Right forelimb (tissue), 1 donor: ENCODE data around the gene MGAT4A.
A peak's percentile ranks its signal among the peaks of the same experiment; 100 is the strongest.

Experiments used
- DNase-seq: peaks from one replicate; pipeline ENCODE4 v3.0.0-alpha.2; 2018

Gene MGAT4A

DNA sequence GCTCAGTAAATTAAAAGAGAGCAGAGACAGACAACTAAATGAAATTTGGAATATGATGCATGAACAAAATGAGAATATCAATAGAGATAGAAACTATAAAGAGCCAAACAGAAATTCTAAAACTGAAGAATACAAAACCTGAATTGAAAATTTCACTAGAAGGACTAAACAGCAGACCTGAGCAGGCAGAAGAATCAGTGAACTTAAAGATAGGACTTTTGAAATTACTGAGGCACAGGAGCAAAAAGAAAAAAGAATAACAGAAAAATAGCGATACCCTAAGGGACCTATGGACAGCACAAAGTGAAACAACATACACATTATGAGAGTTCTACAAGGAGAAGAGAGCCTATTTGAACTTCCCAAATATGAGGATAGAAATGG, 80.9 kb downstream of the MGAT4A start:
- DNase-seq = no peak

GRCh38 chr2:98649135-98649991, 81.6 kb downstream of the MGAT4A start:
- DNase-seq = peak; percentile 86

- no peak for DNase-seq
Measured at GRCh38 chr2:98648451-98648850, 82.5 kb downstream of the MGAT4A start.

- no peak for DNase-seq
Measured at GRCh38 chr2:98647636-98648035, 83.3 kb downstream of the MGAT4A start.

DNA sequence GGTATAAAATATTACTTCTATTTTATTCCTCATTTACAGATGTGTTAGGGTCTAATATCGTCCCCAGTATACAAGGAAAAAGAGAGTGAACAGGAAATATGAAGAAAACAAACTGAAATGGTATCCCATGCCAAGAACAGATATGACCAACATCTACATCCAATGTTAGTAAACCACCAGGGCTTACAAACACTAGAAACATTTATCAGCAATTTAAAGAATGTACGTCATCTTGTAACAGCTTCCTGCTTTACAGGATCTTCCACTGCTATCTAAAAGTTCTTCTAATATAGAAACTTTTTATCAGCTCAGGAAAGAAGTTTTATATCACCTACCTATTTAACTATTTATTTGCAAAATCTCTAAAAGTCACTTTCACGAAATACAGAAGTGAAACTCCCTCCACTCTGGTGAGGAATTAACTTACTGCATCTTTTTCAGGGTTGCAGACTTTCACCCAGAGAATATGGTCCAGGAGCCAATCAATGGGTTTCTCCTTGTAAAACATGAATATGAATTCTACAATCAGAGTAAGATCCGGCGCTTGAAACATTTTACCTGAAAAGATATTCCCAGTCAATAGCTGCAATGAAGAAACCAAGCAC, 87.3 kb downstream of the MGAT4A start:
- no peak for DNase-seq

DNA sequence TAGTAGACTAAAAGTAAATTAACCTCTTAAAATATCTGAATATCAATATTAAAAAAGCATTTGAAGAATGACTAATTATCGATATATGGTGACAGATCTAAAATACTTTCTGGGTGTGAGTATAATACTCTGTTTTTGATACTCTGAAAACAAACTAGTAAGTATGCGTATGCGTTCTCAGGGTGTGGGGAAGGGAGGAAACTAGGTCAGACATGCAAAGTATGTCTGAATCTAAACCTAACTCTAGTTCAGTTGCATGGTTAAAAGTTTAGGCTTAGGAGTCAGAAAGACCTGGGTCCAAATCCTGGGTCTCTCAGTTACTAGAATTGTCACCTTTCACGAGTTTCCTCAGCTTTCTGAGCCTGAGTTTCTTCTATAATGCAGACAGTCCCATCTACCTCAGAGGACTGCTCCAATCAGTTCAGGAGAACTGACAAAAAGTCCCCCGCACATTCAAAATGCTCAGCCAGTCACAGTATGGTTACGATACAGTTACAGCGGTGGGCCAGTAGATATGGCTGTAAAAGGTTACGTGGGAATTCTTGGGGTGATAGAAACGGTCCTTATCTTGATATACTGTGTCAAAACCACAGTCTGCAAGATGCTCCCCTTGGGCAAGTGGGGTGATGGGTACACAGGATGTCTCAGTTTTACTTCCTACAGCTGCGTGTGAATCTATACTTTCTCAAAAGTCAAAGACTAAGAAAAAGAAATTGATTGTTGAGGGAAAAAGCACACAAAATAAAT, 93.4 kb downstream of the MGAT4A start:
- DNase-seq = no peak

DNA sequence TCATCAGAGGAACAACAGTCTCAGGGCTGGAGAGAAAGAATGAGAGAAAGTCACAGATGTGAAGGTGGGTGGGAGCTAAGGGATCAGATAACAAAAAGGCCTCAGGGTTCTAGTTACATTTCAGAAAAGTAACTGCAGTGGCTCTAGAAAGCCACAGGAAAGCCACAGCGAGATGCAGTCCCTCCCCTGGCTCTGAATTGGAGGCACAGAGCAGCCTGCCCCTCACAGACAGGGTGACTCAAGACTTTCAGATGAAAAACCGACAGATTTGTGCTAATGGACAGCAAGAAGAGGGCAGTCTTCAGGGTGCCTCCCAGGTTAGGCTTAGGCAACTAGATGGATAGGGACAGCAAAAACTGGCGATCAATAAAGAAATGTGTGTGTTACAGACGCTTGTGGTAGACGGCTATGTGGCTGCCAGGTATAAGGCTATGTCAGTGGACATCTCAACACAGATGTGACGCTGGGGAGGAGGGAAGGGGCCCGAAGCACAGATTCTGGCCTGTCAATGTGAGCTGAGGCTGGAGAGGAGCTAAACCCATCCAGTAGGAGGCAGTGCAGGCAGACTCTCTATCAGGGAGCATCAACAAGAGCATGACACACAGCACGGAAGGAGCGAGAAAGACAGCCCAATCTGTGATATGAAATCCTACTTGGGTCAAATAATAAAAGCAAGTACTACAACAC, 96.4 kb downstream of the MGAT4A start:
- no peak for DNase-seq

DNA sequence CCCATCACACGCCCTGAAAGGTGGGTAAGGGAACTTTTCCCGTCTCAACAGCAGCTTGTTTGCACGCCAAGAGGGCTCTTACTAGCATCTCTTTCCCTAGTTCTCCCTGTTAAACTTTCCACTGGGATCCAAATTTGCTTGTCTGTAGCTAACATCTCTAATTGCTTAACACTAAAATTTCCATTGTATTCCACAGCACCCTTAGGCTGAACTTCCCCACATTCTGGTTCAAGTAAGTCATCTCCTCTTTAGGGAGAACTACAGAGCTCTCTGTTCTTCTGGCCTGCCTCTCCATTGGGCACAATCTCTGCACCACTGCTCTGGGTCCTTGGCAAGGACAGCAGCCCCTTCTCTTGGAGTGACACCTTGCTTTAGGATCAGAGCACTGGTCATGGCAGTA, 98.6 kb downstream of the MGAT4A start:
- no peak for DNase-seq

DNA sequence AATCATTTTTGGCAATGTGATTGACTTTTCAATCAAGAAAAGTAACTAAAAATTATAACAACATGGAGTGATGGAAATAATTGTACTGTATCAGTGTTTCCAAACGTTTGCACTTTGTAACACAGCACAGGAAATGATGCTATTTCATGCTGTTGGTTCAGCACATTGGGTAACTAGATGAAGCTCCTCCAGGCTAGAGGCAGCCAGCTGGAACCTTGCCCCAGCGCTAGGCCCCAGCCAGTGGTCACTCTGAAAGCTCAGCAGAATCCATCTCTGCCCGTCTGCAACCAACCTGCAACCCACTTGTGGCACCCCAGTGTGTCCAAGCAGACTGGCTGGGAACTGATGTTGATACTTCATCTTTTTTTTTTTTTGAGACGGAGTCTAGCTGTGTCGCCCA, 107.3 kb downstream of the MGAT4A start:
- no peak for DNase-seq

DNA sequence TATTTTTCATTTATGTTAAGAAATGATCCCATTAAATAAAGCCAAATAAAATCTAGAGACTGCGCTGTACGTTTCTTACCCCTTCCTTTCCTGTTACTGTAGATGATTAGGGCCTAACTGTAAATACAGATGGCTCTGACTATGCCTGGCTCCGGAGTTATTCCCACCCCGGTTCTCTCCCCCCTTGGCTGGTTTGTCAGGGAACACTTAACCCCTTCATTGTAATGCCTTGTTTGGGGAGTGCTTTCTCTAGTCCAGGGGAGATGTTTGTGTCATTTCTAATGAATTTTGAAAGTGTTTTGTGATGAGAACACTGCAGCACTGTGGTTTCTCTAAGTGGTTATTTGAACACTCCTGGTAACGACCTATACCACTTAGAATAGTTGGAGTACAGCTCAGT, 113.8 kb downstream of the MGAT4A start:
- DNase-seq = no peak

- no peak for DNase-seq
Measured at GRCh38 chr2:98615481-98615880, 115.5 kb downstream of the MGAT4A start.

DNA sequence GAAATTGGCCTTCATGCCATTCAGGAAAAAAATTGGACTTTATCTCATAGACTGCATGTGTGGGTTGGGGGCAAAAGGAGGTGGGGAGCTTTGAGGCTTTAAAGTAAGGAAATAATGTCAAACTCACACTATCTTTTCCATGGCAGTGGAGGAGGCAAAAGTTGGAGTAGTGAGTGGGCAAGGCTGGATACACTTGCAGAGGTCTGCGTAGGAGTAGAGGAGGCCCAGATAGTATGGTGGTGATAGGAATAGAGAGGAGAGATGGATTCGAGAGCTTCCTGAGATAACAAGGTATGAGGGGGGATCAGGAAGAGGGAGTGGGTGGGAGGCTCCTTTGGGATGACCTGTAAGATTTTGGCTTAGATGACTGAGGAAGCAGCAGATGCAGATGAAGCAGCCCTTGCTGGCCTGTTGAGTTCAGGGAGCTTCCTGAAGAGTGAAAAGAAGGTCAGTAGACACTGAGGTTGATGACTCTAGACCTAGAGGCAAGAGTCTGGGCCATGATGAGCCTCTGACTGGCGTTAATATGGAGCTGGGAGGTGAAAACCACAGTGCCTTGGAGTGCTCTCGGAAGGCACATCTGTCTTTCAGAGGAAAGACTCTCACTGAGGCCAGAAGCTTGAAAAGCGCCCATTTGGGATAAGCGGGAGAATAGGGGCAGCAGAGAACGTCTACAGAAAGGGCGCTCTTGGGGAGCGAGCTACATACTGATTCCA, 116.8 kb downstream of the MGAT4A start:
- no peak for DNase-seq

- peak; percentile 68 for DNase-seq
Measured at GRCh38 chr2:98608962-98609604, 121.8 kb downstream of the MGAT4A start.

- DNase-seq = peak; percentile 92
Measured at GRCh38 chr2:98608116-98608961, 122.6 kb downstream of the MGAT4A start, which contains the start of the genes COA5 and UNC50. Gene COA5, minus strand, starts transcription at chr2:98608512. Its CDS starts 107 bp downstream, at chr2:98608405. Gene UNC50, plus strand, starts transcription at chr2:98608589. Its CDS starts 1,171 bp downstream, at chr2:98609760.

DNA sequence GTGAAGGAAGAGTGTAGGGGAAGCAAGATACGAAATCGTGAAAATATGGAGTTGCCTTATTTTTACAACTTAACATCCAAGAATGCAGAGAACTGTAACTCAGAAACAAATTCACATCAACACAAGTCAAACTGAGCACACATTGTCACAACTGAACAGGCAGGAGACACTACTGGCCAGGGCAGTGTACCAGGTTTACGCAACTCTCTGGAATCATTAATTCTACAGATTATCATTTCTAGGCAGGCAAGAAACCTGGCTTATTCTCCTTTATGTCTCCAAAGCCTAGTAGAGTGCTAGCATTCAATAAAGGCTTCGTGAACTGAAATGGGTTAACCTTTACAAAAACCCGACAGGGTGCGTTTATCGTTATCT, 123.2 kb downstream of the MGAT4A start:
- no peak for DNase-seq

GRCh38 chr2:98607104-98607503, 123.8 kb downstream of the MGAT4A start:
- DNase-seq = no peak

DNA sequence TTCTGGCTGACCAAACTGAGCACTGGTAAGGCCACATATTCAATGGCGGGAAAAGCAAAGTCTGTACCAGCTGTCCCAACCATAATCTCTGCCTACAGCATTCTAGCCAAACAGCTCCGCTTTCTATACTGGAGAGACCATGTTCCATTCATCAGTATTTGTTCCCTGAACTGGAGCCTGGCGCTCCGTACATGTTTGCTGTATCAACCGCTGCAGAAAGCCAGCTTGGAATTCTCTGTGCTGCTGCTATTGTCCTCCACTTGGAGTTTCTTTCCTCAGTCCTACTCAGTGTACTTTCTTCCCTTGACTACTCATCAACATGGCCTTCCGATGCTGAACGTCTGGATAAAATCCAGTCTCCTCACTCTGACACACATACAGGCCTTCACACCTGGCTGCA, 124.5 kb downstream of the MGAT4A start:
- no peak for DNase-seq

GRCh38 chr2:98605076-98605475, 125.9 kb downstream of the MGAT4A start:
- DNase-seq = no peak

GRCh38 chr2:98604547-98604946, 126.4 kb downstream of the MGAT4A start:
- DNase-seq = no peak

DNA sequence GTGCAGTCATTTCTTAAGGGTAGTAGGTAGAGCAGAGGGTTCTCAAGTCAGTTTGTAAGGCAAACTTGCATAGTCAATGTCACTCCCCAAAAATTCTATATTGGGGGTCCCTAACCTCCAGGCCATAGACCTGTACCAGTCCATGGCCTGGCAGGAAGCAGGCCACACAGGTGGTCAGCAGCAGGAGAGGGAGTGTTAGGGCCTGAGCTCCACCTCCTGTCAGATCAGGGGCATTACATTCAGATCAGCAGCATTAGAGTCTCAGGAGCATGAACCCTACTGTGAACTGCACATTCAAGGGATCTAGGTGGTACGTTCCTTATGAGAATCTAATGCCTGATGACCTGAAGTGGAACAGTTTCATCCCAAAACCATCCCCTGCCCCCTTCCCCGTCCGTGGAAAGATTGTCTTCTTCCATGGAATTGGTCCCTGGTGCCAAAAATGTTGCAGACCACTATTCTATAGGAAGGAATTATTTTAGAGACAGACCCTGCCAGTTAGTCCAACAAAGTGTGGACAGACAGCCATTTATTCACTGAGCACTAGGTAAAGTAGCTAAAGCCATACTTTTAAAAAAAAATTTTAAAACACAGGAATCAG, 129.3 kb downstream of the MGAT4A start:
- no peak for DNase-seq
